Middle frontal gyrus (tissue), 1 donor: ENCODE data around the gene NFKBIE.

Experiments used
- DNase-seq: peaks from one replicate; pipeline ENCODE4 v3.0.0-alpha.2; 2015; ENCODE audit warnings: low spot score; ENCODE audit errors: extremely low spot score

The NFKBIE gene

GRCh38 chr6:44297063-44298038 is 32.0 kb upstream of the NFKBIE start:
- no peak for DNase-seq

GRCh38 chr6:44294832-44295791 is 29.8 kb upstream of the NFKBIE start:
- no peak for DNase-seq

GRCh38 chr6:44292661-44293365 is 27.5 kb upstream of the NFKBIE start:
- DNase-seq, result no peak

- DNase-seq, result no peak
These were observed 26.5 kb upstream of the NFKBIE start for GRCh38 chr6:44291841-44292240.

- no peak for DNase-seq
These were observed 24.4 kb upstream of the NFKBIE start for GRCh38 chr6:44289726-44290260.

- DNase-seq, result no peak
These were observed 21.4 kb upstream of the NFKBIE start for GRCh38 chr6:44286747-44287146.

DNA sequence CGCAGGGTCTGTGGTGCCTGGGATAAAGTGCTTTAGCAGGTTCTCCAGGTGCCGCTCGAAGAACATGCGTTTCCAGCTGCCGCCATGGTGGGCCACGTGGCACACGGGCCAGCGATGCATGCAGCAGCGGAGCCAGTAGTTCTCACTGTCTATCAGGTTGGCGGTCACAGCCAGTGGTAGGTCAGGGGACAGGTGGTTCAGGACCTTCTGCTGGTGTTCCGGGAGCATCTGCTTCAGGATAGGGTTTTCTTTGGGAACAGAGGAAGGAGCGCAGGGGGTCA is 20.9 kb upstream of the NFKBIE start:
- no peak for DNase-seq

GRCh38 chr6:44285552-44286284 is 20.4 kb upstream of the NFKBIE start:
- DNase-seq, result no peak

DNA sequence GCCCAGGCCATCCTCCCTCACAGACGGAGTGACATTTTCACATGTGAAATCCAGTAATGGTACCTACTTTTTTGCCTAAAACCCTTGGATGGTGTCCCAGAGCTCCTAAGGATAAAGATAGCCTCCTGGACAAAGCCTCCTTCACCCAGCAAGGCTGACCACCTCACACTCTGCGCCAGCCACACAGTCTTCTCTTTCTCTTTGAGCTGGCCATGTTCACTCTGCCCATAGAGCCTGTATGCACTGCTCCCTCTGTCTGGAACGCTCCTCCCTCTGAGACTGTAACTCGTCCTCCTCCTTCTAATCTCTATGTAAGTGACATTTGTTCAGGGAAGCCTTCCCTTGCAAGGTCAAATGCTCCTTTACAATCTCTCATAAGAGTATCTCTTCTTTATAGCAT is 19.5 kb upstream of the NFKBIE start:
- DNase-seq, result no peak

DNA sequence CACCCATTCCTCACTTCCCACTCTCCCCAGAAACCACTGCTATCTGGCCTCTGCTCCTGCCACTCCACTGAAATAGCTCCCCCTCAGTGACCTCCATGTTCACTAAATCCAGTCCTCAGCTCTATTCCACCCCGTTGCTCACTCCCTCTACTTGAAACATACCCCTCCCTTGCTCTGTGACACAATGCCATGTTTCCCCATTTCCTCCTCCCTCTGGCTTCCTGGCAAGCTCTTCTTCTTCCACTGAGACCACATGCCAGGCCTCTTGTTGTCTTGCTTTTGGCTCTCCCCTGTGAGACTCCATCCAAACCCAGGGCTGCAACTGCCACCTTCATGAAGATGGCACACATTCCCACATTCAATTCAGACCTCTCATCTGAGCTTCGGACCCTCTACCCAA is 18.8 kb upstream of the NFKBIE start:
- no peak for DNase-seq

- DNase-seq, result no peak
These were observed 13.7 kb upstream of the NFKBIE start for GRCh38 chr6:44278774-44279697.

DNA sequence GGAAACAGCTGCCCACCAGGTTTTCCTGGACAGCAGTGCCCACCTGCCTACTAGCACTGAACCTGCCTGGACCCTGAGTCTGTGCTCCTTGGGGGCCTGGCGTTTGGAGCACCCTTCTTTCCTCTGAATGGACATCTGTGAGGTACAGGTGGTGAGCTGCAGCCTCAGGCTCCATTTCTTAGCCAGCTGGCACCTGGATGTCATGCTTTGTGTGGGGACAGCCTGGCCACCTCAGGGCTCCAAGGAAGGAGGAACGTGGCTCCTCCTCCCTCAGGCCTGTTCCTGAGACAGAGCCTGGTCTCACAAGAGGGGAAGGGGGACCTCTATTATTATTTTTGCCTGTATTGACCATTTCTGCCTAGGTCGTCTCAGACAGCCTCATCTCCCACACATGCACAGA is 13.0 kb upstream of the NFKBIE start:
- DNase-seq, result no peak

GRCh38 chr6:44277763-44278162 is 12.4 kb upstream of the NFKBIE start:
- no peak for DNase-seq

DNA sequence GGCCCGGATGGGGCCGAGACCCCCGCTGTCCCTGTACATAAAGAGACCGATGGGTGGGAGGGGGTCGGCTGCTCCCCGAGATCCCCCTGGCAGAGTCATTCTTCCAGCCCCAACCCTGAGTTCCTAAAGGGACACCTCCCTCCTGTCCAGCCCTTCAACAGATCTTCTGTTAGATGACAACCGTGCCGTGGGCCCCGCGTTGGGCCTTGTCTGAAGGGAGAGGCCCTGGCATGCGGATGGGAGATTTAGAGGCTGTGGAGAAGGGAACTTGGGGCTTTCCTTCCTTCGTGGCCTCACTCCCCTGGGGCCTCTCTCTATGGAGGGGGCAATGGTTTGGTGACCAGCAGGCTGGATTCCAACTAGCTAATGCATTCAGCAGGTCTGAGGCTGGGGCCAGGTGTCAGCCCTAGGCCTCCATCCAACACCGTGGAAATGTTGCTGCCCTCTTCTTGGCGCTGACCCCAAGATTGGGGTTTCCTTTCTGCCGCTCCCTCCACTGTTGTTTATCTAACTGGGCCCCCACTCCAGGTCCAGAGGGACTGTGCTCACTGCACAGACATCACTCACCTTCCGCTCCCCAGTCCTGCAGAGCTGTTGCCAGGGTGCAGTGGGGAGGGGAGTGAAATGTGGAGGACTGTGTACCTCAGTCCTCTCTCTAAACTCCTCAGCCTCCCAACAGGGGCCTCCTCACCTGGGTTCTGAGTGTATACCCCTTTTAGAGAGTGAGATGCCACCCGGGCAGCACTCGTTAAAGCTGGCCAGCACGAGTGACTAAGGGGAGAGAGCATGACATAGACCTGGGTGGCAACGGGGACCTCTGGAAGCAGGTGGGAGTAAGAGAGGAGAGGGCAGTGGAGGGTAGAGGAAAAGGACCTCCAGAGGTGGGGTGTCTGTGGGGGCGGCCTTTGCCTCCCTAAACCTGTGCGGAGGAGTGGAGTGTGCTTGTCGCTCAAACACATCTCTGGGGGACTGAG is 11.6 kb upstream of the NFKBIE start:
- DNase-seq, result no peak

GRCh38 chr6:44275749-44276648 is 10.6 kb upstream of the NFKBIE start:
- DNase-seq, result no peak

GRCh38 chr6:44275271-44275748 is 10.0 kb upstream of the NFKBIE start:
- no peak for DNase-seq

DNA sequence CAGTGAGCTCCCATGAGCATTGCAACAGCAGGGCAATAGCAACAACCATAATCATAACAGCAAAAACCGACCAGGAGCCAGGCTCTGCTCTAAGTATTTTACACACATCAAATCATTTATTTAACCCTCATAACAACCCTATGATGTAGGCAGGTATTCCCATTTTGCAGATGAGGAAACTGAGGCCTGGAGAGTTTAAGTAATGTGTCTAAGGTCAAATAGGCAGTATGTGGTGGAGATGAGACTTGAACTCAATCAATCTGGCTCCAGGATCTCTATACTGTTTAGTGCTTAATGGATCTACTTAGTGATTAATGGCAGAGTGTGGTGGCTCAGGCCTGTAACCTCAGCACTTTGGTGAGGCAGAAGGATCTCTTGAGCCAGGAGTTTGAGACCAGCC is 8.3 kb upstream of the NFKBIE start:
- DNase-seq, result no peak
